HG03064 (cell line): ENCODE results near the gene TMEM150C.

Source experiments
- ATAC-seq: cut with Tn5 transposase; IDR thresholded peaks from one replicate; pipeline ENCODE4 v1.9.1; 2021; ENCODE audit warnings: low read depth; ENCODE audit not compliant: unreplicated experiment

Gene TMEM150C

DNA sequence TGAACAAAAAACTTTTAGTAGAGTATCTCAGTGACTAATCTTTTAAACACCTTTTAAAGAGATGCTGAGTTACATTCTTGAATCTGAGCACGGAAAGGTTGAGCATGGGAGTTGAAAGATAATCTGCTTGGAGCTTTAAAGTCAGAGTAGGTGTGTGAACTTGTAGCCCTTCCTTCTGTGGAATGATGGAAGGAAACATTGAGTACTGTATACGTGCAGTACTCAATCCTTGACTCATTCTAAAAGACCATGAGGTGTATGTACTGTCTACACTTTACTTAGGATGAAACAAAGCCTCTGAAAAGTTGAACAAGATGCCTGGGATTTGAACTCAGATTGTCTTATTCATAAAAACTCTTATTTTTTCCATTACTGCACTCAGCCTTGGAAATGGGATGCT lies 128.0 kb downstream of the TMEM150C start:
- ATAC-seq: no peak
